ENCODE data around the gene GMPPB. TPM values are rescaled to one million over a fixed set of nuclear protein-coding genes. Genes with fewer than 3 reads are reported as not detected.
A peak's percentile ranks its signal among the peaks of the same experiment; 100 is the strongest.

The GMPPB gene
- total RNA-seq, 1 experiment from 2014 or later = 28.0 TPM

- TF ChIP-seq NR1H2 (CRISPR knock-in tag; IDR thresholded peaks at IDR 0.05) = no peak
- peak; percentile 17 for TF ChIP-seq E2F5 (CRISPR knock-in tag; IDR thresholded peaks at IDR 0.05)
- TF ChIP-seq ETV6 (CRISPR knock-in tag; IDR thresholded peaks at IDR 0.05) = peak; percentile 60; the same call in 1 of the 2 replicates
- peak; percentile 82; the same call in 1 of the 2 replicates for TF ChIP-seq ATF1 (CRISPR knock-in tag; IDR thresholded peaks at IDR 0.05)
- TF ChIP-seq CTCF (IDR thresholded peaks at IDR 0.05) = 0 out of 2 replicates have a peak, but pooled peaks have one; percentile 46
- peak; percentile 65; the same call in 1 of the 2 replicates for TF ChIP-seq ZNF671 (CRISPR knock-in tag; IDR thresholded peaks at IDR 0.05)
- TF ChIP-seq HMGXB4 (CRISPR knock-in tag; IDR thresholded peaks at IDR 0.05) = peak; percentile 83
- TF ChIP-seq FOXP1 (CRISPR knock-in tag; IDR thresholded peaks at IDR 0.05; ENCODE audit: borderline replicate concordance) = peak; percentile 85
- peak; percentile 76 for TF ChIP-seq ZMAT4 (CRISPR knock-in tag; IDR thresholded peaks at IDR 0.05)
- peak; percentile 95 for TF ChIP-seq NR3C1 (CRISPR knock-in tag; conservative IDR thresholded peaks at IDR 0.05; ENCODE audit: low read depth)
- 0 out of 2 replicates have a peak, but pooled peaks have one; percentile 70 for TF ChIP-seq SMAD3 (CRISPR knock-in tag; IDR thresholded peaks at IDR 0.05; ENCODE audit: borderline replicate concordance)
- TF ChIP-seq TCF7 (CRISPR knock-in tag; IDR thresholded peaks at IDR 0.05; ENCODE audit: low read depth) = no peak
- TF ChIP-seq TEAD4 (CRISPR knock-in tag; IDR thresholded peaks at IDR 0.05) = no peak
- 0 out of 2 replicates have a peak, but pooled peaks have one; percentile 29 for TF ChIP-seq E2F1 (CRISPR knock-in tag; IDR thresholded peaks at IDR 0.05)
- TF ChIP-seq OVOL2 (CRISPR knock-in tag; IDR thresholded peaks at IDR 0.05; ENCODE audit: borderline replicate concordance) = peak; percentile 38; the same call in 1 of the 2 replicates
- TF ChIP-seq USF1 (CRISPR knock-in tag; IDR thresholded peaks at IDR 0.05) = peak; percentile 37; the same call in 1 of the 2 replicates
- peak; percentile 59 for TF ChIP-seq SP1 (CRISPR knock-in tag; conservative IDR thresholded peaks at IDR 0.05)
- TF ChIP-seq KAT7 (CRISPR knock-in tag; IDR thresholded peaks at IDR 0.05; ENCODE audit: borderline replicate concordance) = no peak
- 0 out of 2 replicates have a peak, but pooled peaks have one; percentile 83 for TF ChIP-seq ZNF281 (CRISPR knock-in tag; IDR thresholded peaks at IDR 0.05)
- peak; percentile 51 for TF ChIP-seq NFYB (CRISPR knock-in tag; conservative IDR thresholded peaks at IDR 0.05; ENCODE audit: low read depth)
- TF ChIP-seq ERG (CRISPR knock-in tag; IDR thresholded peaks at IDR 0.05) = peak; percentile 5; the same call in 1 of the 2 replicates
- 0 out of 2 replicates have a peak, but pooled peaks have one; percentile 6 for TF ChIP-seq PRDM15 (CRISPR knock-in tag; IDR thresholded peaks at IDR 0.05)
- TF ChIP-seq EMX1 (CRISPR knock-in tag; IDR thresholded peaks at IDR 0.05) = peak; percentile 67; the same call in 1 of the 2 replicates
Measured at GRCh38 chr3:49719214-49719884, 4.4 kb downstream of the GMPPB start, which contains the start of gene AMIGO3 (continued).

Data from WTC11 (cell line).